ENCODE data around the gene FUS.
"Not testable (repeated sequence)": the region's sequence is repeated elsewhere in the genome, so short reads cannot be mapped to it uniquely, and the experiment has no call there.

FUS gene

DNA sequence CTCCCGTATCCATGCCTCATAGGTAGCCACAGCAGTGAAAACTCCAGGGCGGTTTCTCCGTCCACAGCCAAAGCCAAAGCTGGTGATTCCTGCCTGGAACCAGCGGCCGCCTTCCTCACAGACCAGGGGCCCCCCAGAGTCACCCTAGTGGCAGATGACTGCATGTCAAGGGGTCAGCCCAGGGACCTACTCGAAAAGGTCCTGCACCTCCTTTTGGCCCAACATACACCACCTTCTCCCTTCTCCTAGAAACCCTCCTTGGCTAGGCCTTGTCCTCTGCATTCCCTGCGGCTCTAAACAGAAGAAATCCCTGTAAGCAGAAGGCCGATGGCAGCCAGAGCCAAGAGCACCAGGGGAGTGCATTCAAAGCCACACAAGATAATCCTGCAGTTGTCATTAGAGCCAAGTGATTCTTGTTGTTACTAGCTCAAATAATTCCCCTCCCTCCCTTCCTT, 36.2 kb upstream of the FUS start:
- DNase-seq (ENCODE audit: low read depth), result no peak

DNA sequence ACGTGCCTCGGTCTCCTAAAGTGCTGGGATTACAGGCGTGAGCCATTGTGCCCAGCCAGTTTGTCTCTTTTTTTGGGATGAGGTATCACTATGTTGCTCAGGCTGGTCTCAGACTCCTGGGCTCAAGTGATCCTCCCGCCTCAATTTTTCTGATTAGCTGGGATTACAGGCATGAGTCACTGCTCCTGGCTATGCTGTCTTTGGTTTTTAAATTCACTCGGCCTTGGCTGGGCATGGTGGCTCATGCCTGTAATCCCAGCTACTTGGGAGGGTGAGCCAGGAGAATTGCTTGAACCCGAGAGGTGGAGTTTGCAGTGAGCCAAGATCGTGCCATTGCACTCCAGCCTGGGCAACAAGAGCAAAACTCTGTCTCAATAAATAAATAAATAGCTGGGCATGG, 35.5 kb upstream of the FUS start:
- peak; percentile 56 for DNase-seq (ENCODE audit: low read depth)

GRCh38 chr16:31145398-31145990, 34.4 kb upstream of the FUS start:
- DNase-seq (ENCODE audit: low read depth), result no peak

DNA sequence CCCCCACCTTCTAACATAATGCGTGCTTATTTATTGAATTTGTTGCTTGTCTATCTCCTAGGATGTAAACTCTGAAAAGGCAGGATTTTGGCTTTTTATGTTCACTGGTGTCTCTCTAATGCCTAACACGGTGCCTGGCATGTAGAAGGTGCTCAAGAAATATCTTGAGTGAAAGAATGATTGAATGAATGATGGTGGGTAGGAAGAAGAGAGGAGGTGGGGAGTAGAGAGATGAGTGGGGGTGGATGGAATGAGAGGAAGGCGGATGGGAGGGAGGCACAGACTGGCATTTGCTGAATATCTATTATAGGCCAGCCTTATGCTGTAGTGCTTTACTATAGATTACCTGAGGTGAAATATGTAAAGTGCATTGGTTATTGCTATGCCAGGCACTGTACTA, 32.4 kb upstream of the FUS start:
- DNase-seq (ENCODE audit: low read depth), result no peak

DNA sequence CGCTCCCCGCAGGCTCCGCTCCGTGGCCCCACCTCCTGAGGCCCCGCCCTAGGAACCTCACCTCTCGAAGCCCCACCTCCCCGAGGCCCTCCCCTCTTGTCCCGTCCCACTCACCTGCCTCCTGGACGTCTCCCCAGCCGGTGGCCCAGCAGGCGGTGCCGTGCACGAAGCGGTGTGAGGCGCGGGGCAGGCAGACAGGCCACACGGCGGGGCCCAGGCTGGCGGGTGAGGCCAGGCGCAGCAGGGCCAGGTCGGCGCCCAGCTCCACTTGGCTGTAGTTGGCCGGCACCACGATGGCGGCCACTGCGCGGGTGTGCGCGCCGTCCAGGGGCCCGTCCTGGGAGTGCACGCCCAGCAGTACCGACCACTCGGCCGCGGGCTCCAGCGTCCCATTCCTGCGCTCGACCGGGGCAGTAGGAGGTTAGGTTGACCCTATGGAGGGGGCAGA, 31.6 kb upstream of the FUS start:
- no peak for DNase-seq (ENCODE audit: low read depth)

DNA sequence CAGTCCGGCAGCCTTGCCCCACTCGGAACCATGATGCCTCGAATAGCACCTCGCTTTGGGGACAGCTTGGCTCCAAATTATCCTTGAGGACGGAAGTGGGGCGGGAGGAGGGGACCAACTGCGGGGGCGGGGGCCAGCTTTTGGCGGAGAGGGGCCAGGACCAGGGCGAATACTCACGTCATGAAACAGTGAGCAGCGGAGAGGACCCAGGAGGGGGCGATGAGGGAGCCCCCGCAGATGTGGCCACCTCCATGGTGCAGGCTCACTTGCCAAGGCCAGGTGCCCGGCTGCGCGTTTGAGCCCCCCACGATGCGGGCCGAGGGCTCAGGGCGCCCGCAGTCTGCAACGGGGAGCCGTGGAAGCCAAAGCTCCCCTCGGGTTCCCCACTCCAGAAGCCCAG, 31.0 kb upstream of the FUS start:
- DNase-seq (ENCODE audit: low read depth), result no peak

DNA sequence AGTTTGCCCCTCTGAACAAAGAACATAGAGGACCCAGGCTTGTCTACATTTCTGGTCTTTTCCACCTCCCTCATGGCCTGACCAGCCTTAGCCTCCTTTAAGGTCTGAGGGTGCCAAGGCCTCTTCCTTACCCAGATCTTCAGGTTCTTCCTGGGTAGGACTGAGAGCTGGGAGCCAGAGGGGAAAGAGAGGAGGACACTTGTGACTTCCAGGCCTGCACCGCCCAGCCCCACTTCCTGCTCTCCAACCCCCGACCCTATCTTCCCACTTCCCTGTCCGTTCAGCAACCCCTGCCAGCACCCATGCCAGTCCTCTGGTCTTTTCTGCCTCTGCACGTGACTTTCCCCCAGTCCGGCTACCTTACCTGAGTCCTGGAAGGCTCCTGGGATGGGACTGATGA, 30.6 kb upstream of the FUS start:
- DNase-seq (ENCODE audit: low read depth), result no peak

DNA sequence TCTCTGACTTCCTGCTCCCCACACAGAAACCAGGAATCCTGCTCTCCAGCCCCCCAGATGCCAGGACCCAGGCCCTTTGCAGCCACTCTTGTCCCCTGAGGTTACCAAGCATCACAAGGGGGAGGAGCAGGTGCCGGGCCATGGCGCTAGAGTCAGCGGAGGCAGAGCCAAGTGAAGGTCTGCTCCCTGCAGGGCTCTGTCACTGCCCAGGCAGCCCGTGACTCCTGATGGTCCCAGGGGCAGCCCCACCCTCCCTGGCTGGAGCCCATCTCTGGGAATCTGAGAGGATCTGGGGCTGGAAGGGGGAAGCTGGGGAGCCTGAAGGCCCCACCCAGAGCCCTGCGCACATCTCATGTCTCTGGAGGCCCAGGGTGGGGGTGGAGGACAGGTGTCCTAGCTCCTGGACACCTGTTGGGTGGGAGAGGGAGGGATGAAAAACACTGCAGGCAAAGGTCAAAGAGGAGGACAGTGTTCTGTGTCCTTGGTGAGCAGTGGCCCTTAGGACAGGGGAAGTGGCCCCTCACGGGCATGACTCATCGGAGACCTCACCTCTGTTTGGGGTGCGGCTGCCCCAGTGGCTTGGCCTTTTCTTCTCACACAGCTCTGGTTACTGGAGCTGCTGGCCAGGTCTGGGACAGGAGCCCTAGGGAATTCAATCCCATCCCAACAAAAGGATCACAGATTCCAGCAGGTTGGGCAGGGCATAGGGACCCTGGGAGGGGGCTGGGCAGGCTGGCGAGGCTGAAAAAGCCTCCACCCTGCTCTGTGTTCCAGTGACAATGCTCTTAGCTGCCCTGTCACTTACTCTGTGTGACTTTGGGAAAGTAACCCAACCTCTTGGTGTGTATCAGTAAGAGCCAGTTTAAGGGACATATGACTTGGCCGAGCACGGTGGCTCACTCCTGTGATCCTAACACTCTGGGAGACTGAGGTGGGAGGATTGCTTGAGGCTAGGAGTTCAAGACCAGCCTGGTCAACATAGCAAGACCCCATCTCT, 29.7 kb upstream of the FUS start, which contains the start of gene PRSS36:
PRSS36 (minus strand) TSS at position 173 of the 997 bp plus-strand sequence; CDS start at position 142, 31 bp downstream.
- DNase-seq (ENCODE audit: low read depth), result no peak

DNA sequence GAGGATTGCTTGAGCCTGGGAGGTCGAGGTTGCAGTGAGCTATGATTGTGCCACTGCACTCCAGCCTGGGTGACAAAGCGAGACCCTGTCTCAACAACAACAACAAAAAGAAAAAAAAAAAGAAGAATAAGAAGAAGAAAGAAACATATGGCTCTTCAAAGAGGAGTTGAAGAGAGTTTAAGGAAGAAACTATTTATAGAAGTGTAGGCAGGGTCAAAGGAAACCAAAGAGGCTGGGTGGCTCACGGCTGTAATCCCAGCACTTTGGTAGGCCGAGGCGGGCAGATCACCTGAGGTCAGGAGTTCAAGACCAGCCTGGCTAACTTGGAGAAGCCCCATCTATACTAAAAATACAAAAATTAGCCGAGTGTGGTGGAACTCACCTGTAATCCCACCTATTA, 29.0 kb upstream of the FUS start:
- not testable (repeated sequence) for DNase-seq (ENCODE audit: low read depth)

DNA sequence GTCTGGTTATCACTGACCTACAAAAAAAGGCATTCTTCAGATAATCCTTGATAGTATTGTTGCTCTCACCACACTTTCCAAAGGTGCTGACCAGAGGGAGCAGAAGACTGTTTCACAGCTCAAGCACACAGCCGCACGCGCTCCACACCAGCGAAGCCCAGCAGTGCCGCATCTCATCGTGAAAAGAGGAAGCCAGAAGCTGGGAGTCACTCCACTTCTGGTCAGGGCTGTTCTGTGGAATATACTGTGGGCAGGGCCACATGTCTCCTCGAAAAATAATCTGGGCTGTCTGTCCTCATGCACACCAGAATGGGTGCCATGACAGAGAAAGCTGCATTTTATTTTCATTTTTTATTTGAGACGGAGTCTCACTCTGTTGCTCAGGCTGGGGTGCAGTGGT, 22.8 kb upstream of the FUS start:
- DNase-seq (ENCODE audit: low read depth), result no peak

GRCh38 chr16:31167315-31167714, 12.6 kb upstream of the FUS start:
- no peak for DNase-seq (ENCODE audit: low read depth)

- DNase-seq (ENCODE audit: low read depth), result no peak
Observed at GRCh38 chr16:31168848-31169247, 11.1 kb upstream of the FUS start.

DNA sequence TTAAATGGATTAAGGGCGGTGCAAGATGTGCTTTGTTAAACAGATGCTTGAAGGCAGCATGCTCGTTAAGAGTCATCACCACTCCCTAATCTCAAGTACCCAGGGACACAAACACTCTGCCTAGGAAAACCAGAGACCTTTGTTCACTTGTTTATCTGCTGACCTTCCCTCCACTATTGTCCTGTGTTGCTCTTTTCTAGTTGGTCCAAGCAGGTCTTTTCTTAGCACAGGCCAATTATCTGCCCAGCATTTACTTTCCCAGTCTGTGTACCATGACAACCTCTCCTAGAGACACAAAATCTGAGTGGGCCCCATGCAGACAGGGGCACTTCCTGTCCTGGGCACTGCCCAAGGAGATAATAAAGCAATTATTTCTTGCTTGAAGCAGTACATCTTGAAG, 9.9 kb upstream of the FUS start:
- not testable (repeated sequence) for DNase-seq (ENCODE audit: low read depth)

- DNase-seq (ENCODE audit: low read depth), result peak; percentile 48
Observed at GRCh38 chr16:31177136-31177535, 2.8 kb upstream of the FUS start.

DNA sequence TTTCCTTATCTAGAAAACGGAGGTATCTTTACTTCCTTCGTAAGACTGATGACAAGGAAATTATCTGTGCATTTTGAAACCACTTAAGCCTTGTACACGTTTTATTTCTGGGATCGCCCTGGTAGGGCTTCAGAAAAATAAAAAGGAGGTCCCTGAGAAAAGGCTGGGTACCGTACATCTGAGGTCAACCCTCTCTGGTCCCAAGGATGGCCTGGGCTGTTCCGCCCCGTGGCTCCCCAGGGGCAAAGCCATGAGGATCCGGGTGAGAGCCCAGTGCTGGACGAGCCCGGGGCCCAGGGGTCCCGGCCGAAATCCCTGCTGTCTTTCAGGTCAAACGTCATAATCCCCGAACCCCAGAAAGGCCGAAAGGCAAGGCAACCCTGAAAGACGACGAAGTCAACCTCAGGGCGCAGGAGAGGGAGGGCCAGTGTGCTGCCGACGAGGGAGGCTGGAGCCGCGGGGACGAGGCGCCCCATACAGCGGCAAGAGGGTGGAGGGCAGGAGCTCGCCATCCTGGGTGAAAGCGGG, 656 bp upstream of the FUS start:
- DNase-seq (ENCODE audit: low read depth), result no peak

DNA sequence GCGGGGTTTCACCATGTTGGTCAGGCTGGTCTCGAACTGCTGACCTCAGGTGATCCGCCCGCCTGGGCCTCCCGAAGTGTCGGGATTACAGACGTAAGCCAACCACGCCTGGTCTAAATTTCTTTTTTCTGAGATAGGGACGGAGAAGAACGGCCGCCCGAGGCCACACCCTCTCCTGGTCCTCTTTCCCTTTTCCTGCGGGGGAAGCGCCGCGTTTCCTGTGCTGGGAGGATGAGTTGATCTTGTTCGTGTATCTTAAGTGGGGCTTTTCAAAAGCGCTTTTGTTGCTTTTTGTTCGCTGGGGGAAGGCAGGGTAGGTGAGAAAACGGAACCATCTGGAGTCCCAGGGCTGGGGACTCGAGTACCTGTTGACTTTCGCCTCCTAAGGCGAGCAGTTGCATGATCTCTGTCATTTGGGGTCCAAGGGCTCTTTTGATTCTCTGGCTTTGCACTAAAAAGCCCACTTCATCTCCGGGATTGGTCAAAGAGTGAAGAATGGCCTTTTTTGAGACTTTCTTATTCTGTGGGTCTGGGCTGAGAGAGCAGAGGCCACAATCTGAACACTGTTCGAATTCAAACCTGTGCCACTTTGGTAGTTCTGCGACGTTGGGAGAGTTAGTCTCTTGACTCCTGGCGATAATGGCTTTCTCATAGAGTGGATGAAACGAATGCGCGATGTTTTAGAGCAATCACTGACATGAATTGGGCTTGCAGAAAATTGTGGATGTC, 1.3 kb downstream of the FUS start:
- peak; percentile 55 for DNase-seq (ENCODE audit: low read depth)

- DNase-seq (ENCODE audit: low read depth), result peak; percentile 24
Observed at GRCh38 chr16:31182391-31182790, 2.5 kb downstream of the FUS start.

DNA sequence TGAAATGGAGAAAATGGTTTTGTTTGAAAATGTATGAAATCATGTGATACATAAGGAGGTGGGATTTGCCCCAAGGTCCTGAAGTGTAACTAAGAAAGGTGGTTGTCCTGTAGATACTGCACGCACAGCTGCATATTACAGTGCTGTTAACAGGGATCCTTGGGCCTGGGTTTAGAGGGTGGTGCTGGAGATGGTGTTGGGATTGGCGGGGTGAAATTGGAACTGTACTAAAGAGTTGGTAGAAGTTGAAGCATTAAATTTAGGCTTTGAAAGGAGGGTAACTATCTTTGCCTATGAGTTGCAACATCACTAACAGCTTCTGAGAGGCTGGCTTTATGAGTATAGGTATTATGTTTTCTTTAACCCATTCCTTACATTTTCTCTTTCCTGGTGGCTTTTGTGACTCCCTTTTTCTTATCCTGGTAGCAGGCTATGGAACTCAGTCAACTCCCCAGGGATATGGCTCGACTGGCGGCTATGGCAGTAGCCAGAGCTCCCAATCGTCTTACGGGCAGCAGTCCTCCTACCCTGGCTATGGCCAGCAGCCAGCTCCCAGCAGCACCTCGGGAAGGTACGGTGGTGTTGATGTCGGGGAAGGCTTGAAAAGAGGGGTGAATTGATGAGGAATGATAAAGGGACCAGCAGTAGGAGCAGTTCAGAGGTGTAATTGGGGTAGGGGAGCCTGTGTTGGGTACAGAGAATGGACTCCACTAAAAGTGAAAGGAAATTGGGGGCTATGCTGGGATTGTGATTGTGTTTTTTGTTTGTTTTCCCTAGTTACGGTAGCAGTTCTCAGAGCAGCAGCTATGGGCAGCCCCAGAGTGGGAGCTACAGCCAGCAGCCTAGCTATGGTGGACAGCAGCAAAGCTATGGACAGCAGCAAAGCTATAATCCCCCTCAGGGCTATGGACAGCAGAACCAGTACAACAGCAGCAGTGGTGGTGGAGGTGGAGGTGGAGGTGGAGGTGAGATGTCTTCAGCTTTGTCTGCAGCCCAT, 3.8 kb downstream of the FUS start:
- DNase-seq (ENCODE audit: low read depth), result no peak

DNA sequence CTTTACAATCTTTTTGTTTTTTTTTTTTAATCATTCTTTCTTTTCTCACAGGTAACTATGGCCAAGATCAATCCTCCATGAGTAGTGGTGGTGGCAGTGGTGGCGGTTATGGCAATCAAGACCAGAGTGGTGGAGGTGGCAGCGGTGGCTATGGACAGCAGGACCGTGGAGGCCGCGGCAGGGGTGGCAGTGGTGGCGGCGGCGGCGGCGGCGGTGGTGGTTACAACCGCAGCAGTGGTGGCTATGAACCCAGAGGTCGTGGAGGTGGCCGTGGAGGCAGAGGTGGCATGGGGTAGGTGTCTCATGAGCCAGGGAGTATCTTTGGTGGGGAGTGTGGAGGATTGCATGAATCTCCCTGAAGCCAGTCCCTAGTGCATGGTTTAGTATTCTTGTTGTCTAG, 4.9 kb downstream of the FUS start:
- no peak for DNase-seq (ENCODE audit: low read depth)

GRCh38 chr16:31185339-31185738, 5.4 kb downstream of the FUS start:
- no peak for DNase-seq (ENCODE audit: low read depth)

DNA sequence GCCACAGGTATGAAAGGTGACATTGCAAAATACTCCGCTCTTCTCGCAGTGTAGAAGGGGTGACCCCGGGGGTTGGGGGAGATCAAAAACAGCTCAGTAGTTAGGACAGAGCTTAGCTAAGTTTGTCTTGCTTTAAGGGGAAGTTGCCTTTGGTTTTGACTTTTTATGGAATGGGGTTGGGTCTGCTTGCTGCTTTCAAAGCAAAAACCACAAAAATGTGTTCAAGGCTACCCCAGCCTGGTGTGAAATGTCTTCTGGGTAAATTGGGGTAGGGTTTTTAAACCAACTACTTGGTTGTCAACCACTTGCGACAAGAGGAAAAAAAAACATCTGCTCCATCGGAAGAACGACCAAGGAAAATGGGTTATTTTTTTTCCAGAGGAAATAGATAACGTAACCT, 6.2 kb downstream of the FUS start:
- DNase-seq (ENCODE audit: low read depth), result peak; percentile 11

All from iris pigment epithelial cell (primary cell).